Natural killer cell (primary cell): ENCODE results near the gene MFSD6L. TPM values are rescaled to one million over a fixed set of nuclear protein-coding genes. Genes with fewer than 3 reads are reported as not detected.

Source experiments
- ATAC-seq, 3 donors: fragments of 150-1000 bp in 2 of 3; fragments of 200-7000 bp in 1 of 3; cut with Tn5 transposase; 1 replicate in 1 of 3; 2 replicates in 2 of 3; pipeline ENCODE4 v1.10.0; 2021; ENCODE audit warnings: mild to moderate bottlenecking in 2 of 3, moderate library complexity in 2 of 3
- DNase-seq, 2 donors: peaks; one replicate each; pipeline versions ENCODE4 v3.0.0 to v3.0.0-alpha.2; 2013 to 2021; ENCODE audit warnings: mixed read lengths in 1 of 2
- H3K27ac ChIP-seq: one replicate; pipeline ENCODE4 v1.5.1; 2013; ENCODE audit warnings: mild to moderate bottlenecking, low read length
- H3K27me3 ChIP-seq: one replicate; pipeline ENCODE4 v1.6.1; 2013; ENCODE audit warnings: low read length; ENCODE audit not compliant: control insufficient read depth, insufficient read depth
- H3K36me3 ChIP-seq: one replicate; pipeline ENCODE4 v1.6.1; 2013; ENCODE audit warnings: low read length; ENCODE audit not compliant: control insufficient read depth, insufficient read depth
- H3K4me1 ChIP-seq: one replicate; pipeline ENCODE4 v1.6.1; 2013; ENCODE audit warnings: low read length; ENCODE audit not compliant: control insufficient read depth, insufficient read depth
- H3K4me3 ChIP-seq: one replicate; pipeline ENCODE4 v1.5.1; 2013; ENCODE audit warnings: low read length
- H3K9me3 ChIP-seq: one replicate; pipeline ENCODE4 v1.6.1; 2013; ENCODE audit warnings: low read length; ENCODE audit not compliant: control insufficient read depth, insufficient read depth
- H3K27ac Mint-ChIP-seq, 2 donors: one replicate each; pipeline ENCODE4 v1.8.0; 2022; ENCODE audit warnings: mild to moderate bottlenecking in 2 of 2, mixed read lengths in 2 of 2, moderate library complexity in 1 of 2
- H3K27me3 Mint-ChIP-seq, 2 donors: one replicate each; pipeline ENCODE4 v1.8.0; 2022; ENCODE audit warnings: low read depth in 2 of 2, mixed read lengths in 2 of 2
- H3K36me3 Mint-ChIP-seq: one replicate; pipeline ENCODE4 v1.8.0; 2022; ENCODE audit warnings: mixed read lengths
- H3K4me1 Mint-ChIP-seq, 2 donors: one replicate each; pipeline ENCODE4 v1.8.0; 2022; ENCODE audit warnings: mixed read lengths in 2 of 2
- H3K4me3 Mint-ChIP-seq: one replicate; pipeline ENCODE4 v1.8.0; 2022; ENCODE audit warnings: mild to moderate bottlenecking, moderate library complexity, mixed read lengths
- H3K9me3 Mint-ChIP-seq, 2 donors: one replicate each; pipeline ENCODE4 v1.8.0; 2022; ENCODE audit warnings: mixed read lengths in 2 of 2
- CTCF ChIP-seq: fragments of 200-600 bp; IDR thresholded peaks from one replicate; pipeline ENCODE4 v1.8.0; 2022; ENCODE audit warnings: antibody characterized with exemption
- WGBS: methylation state at CpG from one replicate; pipeline ENCODE4 v1.1.7; 2013; ENCODE audit warnings: missing lambda C conversion rate; ENCODE audit not compliant: insufficient coverage; 5-methylcytosine and 5-hydroxymethylcytosine counted together
- intact Hi-C: fragments of 100-400 bp; cut with micrococcal nuclease; formaldehyde crosslinking; loops from one replicate; pipeline ENCODE4 v1.14.2; 2022
- total RNA-seq, 4 donors: library from RNA; stranded (reverse); fragments of 120-200 nt in 1 of 4; gene quantifications; one replicate each; pipeline versions ENCODE4 v1.2.3 to v1.2.4, GENCODE V29; 2013 to 2022

Gene MFSD6L
- total RNA-seq, 3 donors from 2014 or later (not counting 1 experiment from before 2014, with no cell fraction given): 0.12 to 0.90 TPM; not detected in 1

GRCh38 chr17:8821446-8822105 is 22.4 kb upstream of the MFSD6L start:
- WGBS: 96% methylated on average over 10 of the region's 10 CpGs
- DNase-seq: no peak
- intact Hi-C loops: no loop called here
- Mint-ChIP-seq H3K4me3 (no peak overlapping the region), H3K36me3 (no peaks in the 10 kb centered on the region), H3K27ac (no peak overlapping the region), H3K4me1 (no peaks in the 10 kb centered on the region), H3K27me3 (peaks cover 0 to 2% of the 10 kb centered on the region in 2 donors), H3K9me3 (no peaks in the 10 kb centered on the region)
- H3K27ac ChIP-seq: no peak overlapping the region
- no peaks in the 10 kb centered on the region for H3K36me3 ChIP-seq
- no peak overlapping the region for H3K4me3 ChIP-seq
- TF ChIP-seq CTCF: no peak
- no peaks in the 10 kb centered on the region for H3K4me1 ChIP-seq
- H3K9me3 ChIP-seq: no peaks in the 10 kb centered on the region
- H3K27me3 ChIP-seq: no peaks in the 10 kb centered on the region
- no peak for ATAC-seq

DNA sequence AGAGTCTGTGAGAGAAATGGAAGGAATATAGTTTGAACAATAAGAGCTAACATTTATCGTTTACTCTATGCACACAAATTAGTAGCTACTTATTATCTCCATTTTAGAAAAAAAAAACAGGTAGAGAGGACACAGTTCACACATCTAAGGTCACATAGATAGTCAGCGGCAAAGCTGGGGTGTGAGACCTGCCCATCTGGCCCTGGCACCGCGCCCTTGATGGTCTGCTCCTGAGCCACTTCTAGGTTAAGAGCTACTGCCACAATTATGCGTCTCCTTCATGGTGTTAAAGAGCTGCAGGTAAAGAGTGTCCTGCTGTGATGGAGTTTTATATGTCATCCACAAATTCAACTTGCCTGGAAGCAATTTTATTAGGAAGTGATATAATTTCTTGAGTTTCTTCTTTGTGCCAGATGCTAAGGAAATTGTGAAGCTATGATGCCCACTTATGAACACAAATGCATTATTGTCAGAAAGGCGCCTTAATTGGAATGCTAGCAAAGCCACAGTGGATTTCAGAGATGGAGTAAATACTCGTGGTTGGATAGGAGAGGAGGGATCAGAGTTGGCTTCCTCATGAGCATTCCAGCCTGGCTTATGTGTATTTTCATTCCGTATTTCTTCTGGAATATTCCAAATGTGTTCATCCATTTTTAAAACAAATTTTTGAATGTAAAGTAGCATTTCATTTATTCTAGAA is 21.3 kb upstream of the MFSD6L start:
- no peak overlapping the region for H3K27ac ChIP-seq
- Mint-ChIP-seq H3K36me3 (no peaks in the 10 kb centered on the region), H3K27me3 (peaks cover 0 to 2% of the 10 kb centered on the region in 2 donors), H3K27ac (no peak overlapping the region), H3K9me3 (no peaks in the 10 kb centered on the region), H3K4me1 (no peaks in the 10 kb centered on the region), H3K4me3 (no peak overlapping the region)
- WGBS: 96% methylated on average over 7 of the region's 8 CpGs
- no peak for TF ChIP-seq CTCF
- no peaks in the 10 kb centered on the region for H3K36me3 ChIP-seq
- DNase-seq (no peak), ATAC-seq (no peak)
- no peak overlapping the region for H3K4me3 ChIP-seq
- no peaks in the 10 kb centered on the region for H3K27me3 ChIP-seq
- no peaks in the 10 kb centered on the region for H3K9me3 ChIP-seq
- intact Hi-C loops: no loop called here
- H3K4me1 ChIP-seq: no peaks in the 10 kb centered on the region

DNA sequence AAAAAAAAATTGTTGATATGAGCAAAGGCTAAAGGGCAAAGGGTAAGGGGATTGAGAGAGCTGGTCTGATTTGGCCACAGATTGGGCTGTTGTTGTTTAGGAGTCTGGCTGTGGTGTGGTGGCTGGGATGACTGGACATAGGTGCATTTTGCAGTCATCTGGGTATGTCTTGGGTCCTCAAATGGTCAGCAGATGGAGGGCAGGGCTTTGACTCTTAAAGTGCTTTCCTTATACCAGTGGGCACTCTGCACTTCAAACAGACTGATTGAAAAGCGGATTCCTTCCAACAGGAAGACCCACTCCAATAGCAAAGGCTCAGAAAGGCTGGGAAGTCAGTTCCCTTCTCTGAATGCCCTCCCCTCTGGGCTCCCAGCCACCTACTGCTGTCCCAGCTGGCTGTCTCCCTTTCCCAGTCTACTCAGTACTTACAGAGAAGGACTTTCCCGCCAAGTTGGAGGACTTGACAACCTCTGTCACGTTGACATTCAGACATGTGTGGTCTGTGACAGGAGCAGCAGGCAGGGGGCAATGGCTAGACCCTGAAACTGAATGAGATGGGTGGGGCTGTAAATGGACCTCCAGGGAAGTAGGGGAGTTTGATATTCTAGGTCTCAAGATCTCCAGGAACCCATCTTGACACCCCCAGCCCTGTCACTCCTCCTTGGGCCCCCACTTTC is 19.6 kb upstream of the MFSD6L start:
- TF ChIP-seq CTCF: no peak
- Histone ChIP-seq H3K27me3 (no peaks in the 10 kb centered on the region), H3K4me1 (no peaks in the 10 kb centered on the region), H3K27ac (no peak overlapping the region), H3K36me3 (no peaks in the 10 kb centered on the region), H3K4me3 (no peak overlapping the region), H3K9me3 (no peaks in the 10 kb centered on the region)
- Mint-ChIP-seq H3K4me3 (no peak overlapping the region), H3K27me3 (peaks cover 0 to 2% of the 10 kb centered on the region in 2 donors), H3K9me3 (no peaks in the 10 kb centered on the region), H3K4me1 (no peaks in the 10 kb centered on the region), H3K27ac (no peak overlapping the region), H3K36me3 (no peaks in the 10 kb centered on the region)
- WGBS: 87% methylated on average over 3 of the region's 3 CpGs
- ATAC-seq (no peak), DNase-seq (no peak)
- intact Hi-C loops: no loop called here
